C4-2B (cell line): Measurements from ENCODE around the gene RFC5.

Source experiments
- CTCF ChIP-seq: fragments of 450-650 bp; conservative IDR thresholded peaks from 2 replicates; pipeline ENCODE4 v1.5.1; 2017; ENCODE audit warnings: mild to moderate bottlenecking
- ZFX ChIP-seq: fragments of 450-650 bp; IDR thresholded peaks from 2 replicates; pipeline ENCODE4 v1.6.1; 2017

DNA sequence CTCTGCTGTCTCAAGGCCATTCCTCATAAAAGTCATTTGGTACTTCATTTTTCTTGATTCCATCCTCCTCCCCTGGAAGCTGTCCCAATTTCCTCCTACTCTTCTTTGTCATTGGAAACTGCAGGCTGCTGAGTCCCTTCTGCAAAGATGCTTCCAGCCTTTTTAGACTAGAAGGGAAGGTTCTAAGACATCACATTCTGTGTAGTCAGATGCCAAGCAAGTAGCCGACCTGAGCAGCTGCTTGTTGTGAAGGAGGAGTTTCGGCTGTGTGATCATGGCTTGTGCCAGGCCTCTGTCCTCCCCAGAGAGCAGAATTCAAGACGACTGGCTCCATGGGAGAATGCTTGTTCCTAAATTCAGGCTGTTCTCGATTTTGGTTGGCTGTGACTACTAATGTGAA is 8.7 kb downstream of the RFC5 start:
- TF ChIP-seq CTCF (no peak), ZFX (no peak)
